GM18519 (cell line): ENCODE data around the gene SLC44A5.
"Not testable (repeated sequence)": the region's sequence is repeated elsewhere in the genome, so short reads cannot be mapped to it uniquely, and the experiment has no call there.

Experiments used
- ATAC-seq: cut with Tn5 transposase; IDR thresholded peaks from one replicate; pipeline ENCODE4 v1.9.1; 2021; ENCODE audit warnings: mild to moderate bottlenecking, moderate library complexity; ENCODE audit not compliant: unreplicated experiment, low FRiP score

Gene SLC44A5

GRCh38 chr1:75310067-75310466 is 300.8 kb downstream of the SLC44A5 start:
- no peak for ATAC-seq

DNA sequence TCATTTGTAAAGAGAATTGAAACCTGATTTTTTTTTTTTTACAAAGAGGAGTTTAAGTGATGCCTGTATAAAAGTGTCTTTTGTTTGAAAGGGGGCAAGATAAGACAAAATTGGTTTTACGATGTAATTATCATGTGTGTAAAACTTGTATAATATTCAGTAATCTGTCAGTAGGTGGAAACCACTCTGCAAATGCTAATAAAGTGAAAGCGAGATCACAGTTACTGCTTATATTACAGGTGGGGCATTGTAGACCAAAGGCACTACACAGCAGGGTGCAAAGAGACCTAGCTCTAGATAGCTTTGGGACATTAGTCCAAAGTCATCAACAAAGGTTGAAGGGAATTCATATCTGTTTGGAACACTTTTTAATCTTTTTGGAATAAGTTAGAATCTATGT is 302.5 kb downstream of the SLC44A5 start:
- ATAC-seq = no peak

DNA sequence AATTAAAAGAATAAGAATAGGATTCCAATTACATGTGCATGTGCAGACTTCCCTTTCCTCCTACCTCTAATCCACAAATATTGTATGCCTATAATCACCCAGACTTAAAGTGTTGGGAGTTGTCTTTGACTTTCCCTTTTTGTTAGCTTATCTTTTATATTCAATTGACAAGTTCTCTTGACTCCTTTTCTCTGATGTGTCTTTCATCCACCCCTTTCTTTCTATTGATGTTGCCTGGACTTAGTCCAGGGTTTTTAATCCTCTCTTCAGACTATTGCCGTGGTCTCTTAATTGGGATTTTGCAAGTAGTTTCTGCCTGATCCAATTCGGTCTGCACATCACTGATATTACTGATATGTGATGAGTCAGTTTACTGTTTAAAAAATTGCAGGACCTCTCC is 305.9 kb downstream of the SLC44A5 start:
- ATAC-seq = no peak

DNA sequence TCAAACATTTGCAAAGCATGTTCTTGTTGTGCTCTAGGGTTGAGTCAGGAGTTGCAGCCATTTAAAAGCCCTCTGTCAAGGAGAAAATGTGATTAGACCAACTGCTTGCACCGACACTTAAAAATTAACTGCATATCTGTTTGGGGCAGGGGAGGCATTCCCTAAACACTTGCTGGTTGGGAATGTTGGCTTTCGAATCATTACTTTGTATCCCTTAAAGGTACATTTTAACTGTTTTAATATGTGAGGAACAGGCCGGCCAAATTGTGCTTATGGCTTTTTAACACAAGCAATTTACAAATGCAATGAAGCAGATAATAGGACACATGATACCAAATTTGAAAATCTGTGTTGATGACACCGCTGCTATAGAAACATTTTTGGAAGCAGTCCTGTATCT is 317.6 kb downstream of the SLC44A5 start:
- ATAC-seq = no peak

DNA sequence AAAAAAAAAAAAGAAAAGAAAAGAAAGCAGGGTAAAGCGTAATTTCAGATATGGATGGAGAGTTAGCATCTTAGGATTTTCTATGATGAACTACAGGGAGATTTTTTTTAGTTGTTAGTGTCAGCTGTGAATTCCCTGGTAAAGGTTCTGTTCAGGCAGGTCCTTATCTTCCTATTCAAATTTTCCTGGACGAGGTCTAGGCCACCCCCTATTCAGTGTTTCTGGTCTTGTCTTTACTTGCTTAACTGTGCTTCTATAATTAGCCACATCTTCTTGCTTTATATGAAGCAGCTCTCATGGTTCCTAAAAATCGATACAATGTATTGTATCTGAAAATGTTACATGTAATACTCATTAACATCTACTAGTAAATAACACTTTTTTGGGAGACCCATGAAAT is 318.9 kb downstream of the SLC44A5 start:
- no peak for ATAC-seq

GRCh38 chr1:75276385-75276784 is 334.5 kb downstream of the SLC44A5 start:
- ATAC-seq = no peak

DNA sequence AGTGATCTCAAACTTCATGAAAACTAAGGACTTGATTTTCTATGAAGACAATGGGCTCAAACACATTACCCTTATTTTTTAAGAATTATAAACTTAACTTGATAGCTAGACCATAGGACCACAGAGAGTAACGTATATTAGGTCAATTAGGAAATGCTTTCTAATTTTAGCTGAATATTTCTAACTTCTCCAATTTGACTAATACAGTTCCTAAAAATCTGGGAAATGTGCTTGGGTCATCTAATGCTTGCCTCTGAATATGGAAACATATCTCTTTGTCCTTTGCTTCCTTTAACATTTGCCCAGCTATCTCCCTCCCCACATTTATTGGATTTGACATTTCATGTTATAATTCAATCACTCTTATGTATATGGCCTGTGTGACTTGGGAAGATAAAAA is 335.3 kb downstream of the SLC44A5 start:
- no peak for ATAC-seq

DNA sequence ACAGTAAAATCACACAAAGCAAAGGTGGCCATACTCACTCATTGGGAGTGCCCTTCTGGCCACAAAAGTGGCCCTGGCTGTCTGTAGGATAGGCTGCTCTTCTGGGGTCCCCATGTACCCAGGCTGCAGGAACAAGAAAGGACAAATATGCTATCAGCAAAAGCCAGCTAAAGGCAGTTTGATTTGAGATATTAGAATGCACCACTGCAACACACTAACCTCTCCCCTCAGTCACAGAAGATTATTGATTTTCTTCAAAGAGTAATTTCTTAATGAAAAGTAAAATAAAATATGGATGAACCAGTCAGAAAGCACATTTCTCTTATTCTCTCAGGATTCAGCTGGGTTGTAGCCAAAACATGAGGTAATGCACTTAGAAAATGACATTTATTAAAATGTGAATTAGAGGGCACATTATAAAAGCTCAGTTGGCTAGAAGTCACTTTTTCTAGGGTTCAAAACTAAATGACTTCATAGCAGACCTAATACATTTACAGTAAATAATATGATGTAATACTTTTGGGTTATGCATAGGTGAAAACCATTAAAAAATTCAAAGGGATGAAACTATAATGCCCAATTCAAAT is 335.9 kb downstream of the SLC44A5 start:
- ATAC-seq = no peak

GRCh38 chr1:75273110-75273509 is 337.8 kb downstream of the SLC44A5 start:
- ATAC-seq = no peak

DNA sequence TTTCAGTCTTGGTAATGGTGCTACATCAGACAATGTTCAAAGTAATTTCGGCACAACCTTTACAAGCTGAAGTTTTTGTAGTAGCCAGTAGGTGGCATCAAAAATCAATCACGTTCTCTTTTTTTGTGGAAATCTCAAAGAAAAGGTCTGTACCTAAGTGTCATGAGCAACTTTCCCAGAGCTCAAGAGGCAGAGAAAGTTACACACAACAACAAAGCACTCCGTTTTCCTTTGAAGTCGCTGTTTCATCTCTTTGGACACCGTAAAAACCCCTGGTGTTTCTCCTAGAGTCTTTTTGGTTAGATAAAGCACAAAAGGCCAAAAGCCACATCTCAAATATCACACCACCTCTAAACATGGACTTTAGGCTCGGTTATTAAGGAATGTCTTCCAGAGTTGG is 345.1 kb downstream of the SLC44A5 start:
- peak; percentile 85 for ATAC-seq

DNA sequence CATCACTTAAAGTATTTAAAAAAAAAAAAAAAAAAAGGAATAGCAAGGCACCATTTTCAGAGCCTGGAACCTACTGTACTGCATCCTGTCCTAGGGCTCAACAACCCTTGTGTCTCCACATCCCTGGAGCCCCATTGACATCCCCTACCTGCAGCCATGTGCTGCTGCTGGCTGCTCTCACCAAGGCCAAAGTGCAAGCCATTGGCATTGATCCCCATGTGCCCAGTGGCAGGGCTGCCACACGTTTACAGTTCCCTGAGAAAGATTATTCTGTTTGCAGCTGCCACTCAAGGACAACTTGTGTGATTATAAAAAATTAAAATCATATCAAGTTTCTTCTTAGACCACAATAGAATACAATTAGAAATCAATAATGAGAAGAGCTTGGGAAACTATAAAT is 346.8 kb downstream of the SLC44A5 start:
- ATAC-seq = no peak

GRCh38 chr1:75263616-75264015 is 347.3 kb downstream of the SLC44A5 start:
- not testable (repeated sequence) for ATAC-seq

DNA sequence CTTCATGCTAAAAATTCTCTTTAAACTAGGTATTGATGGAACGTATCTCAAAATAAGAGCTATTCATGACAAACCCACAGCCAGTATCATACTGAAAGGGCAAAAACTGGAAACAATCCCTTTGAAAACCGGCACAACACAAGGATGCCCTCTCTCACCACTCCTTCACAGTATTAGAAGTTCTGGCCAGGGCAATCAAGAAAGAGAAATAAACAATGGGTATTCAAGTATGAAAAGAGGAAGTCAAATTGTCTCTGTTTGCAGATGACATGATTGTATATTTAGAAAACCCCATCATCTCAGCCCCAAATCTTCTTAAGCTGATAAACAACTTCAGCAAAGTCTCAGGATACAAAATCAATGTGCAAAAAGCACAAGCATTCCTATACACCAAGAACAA is 349.0 kb downstream of the SLC44A5 start:
- not testable (repeated sequence) for ATAC-seq

- ATAC-seq = no peak
Measured at GRCh38 chr1:75258351-75258750, 352.6 kb downstream of the SLC44A5 start.

GRCh38 chr1:75257424-75257823 is 353.5 kb downstream of the SLC44A5 start:
- no peak for ATAC-seq

GRCh38 chr1:75250114-75250513 is 360.8 kb downstream of the SLC44A5 start:
- ATAC-seq = not testable (repeated sequence)

DNA sequence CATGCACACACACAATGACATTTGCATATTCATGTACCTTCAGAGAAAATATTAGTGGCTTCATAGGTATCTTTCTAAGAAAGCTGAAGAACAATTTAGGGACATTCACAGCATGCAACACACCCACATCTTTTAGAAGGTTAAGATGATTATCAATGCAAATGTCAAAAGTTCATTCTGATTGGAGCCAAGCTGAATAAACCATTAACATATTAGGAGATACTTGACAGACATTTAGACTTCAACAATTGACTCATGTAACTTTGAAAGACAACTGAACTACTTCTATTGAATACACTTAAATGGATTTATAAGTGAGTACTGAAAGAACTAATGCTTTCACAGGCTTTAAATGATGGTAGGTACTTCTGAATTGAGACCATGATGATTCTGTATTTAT is 365.7 kb downstream of the SLC44A5 start:
- no peak for ATAC-seq

DNA sequence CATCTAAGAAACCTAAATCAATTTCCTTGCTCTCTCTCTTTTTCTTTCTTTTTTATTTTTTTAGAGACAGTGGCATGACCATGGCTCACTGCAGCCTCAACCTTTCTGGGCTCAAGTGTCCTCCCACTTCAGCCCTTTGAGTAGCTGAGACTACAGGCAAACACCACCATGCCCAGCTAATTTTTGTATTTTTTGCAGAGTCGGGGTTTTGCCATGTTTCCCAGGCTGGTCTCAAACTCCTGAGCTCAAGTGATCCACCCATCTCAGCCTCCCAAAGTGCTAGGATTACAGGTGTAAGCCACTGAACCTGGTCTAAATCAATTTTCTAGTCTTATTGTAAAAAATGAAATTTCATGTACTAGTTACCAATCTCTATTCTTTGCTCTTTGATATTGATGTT is 367.8 kb downstream of the SLC44A5 start:
- ATAC-seq = no peak

DNA sequence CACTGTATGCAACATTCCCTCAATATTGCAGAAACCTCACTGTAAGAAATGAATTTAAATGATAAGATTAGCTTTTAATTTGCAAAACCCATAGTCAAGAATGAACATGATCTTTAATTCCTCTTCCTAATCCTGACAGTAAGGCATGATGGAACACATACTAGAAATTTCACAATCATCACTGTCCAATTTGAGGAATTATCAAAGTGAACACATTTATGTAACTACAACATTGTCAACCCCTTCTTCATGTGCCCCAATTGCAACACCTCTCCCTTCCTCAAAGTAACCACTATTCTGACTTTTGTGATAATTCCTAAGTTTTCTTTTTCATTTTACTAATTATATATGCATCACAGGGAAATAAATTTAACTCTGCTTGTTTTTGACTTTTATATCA is 373.6 kb downstream of the SLC44A5 start:
- no peak for ATAC-seq

- no peak for ATAC-seq
Measured at GRCh38 chr1:75234562-75234961, 376.4 kb downstream of the SLC44A5 start.

- ATAC-seq = peak; percentile 91
Measured at GRCh38 chr1:75233302-75233929, 377.5 kb downstream of the SLC44A5 start.

GRCh38 chr1:75220072-75220471 is 390.8 kb downstream of the SLC44A5 start:
- ATAC-seq = no peak

DNA sequence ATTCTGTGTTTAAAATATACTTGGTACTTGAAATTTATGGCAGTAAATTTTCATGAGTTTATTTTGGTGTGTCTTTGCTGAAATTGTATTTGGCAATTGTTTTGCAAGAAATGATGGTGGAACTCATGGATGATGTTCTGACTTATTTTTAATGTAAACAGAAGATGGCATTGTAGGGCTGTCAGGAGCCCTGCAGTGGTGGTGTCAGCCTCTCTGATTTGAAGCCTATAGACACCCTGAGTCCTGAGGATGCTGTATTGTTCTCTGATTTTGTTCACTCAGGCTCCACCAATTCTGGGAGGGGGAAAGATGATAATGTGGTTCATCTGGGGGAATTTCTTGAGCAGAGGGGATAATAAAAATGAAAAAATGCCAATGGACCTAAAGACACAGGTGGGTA is 396.9 kb downstream of the SLC44A5 start:
- no peak for ATAC-seq
